BE2C (cell line): ENCODE data around the gene MED31.
"Not testable (repeated sequence)": the region's sequence is repeated elsewhere in the genome, so short reads cannot be mapped to it uniquely, and the experiment has no call there.

ENCODE experiments used
- DNase-seq: peaks from one replicate; pipeline ENCODE4 v3.0.0-alpha.2; 2020
- H3K27me3 ChIP-seq: fragments of 250-450 bp; sonication (Bioruptor Pico); 2 replicates; pipeline ENCODE4 v1.5.1; 2020; ENCODE audit warnings: mild to moderate bottlenecking
- H3K36me3 ChIP-seq: fragments of 250-450 bp; sonication (Bioruptor Pico); 2 replicates; pipeline ENCODE4 v1.5.1; 2020; ENCODE audit warnings: mild to moderate bottlenecking
- H3K4me1 ChIP-seq: fragments of 250-450 bp; sonication (Bioruptor Pico); 2 replicates; pipeline ENCODE4 v1.5.1; 2020
- H3K4me3 ChIP-seq: 2 replicates; pipeline ENCODE4 v1.5.1; 2011; ENCODE audit warnings: low read depth, low read length
- H3K9me3 ChIP-seq: fragments of 250-450 bp; sonication (Bioruptor Pico); 2 replicates; pipeline ENCODE4 v1.5.1; 2020
- CTCF ChIP-seq: IDR thresholded peaks from 2 replicates; pipeline ENCODE4 v1.5.1; 2012; ENCODE audit warnings: mild to moderate bottlenecking, low read depth, low read length

MED31 gene

GRCh38 chr17:6596511-6596910 lies 54.9 kb downstream of the MED31 start:
- Histone ChIP-seq H3K4me1 (no peaks in the 10 kb centered on the region), H3K36me3 (peaks cover 3% of the 10 kb centered on the region; the same call in 1 of the 2 replicates), H3K4me3 (no peak overlapping the region), H3K27me3 (no peaks in the 10 kb centered on the region), H3K9me3 (no peaks in the 10 kb centered on the region)
- no peak for TF ChIP-seq CTCF
- no peak for DNase-seq

- DNase-seq = no peak
- no peak for TF ChIP-seq CTCF
- no peaks in the 10 kb centered on the region for H3K9me3 ChIP-seq
- no peaks in the 10 kb centered on the region for H3K4me1 ChIP-seq
- H3K27me3 ChIP-seq = no peaks in the 10 kb centered on the region
- H3K4me3 ChIP-seq = no peak overlapping the region
- H3K36me3 ChIP-seq = peaks cover 3% of the 10 kb centered on the region; the same call in 1 of the 2 replicates
Observed at GRCh38 chr17:6596081-6596480, 55.3 kb downstream of the MED31 start.

- H3K4me1 ChIP-seq, H3K4me3 ChIP-seq, H3K9me3 ChIP-seq, H3K27me3 ChIP-seq, DNase-seq: not testable (repeated sequence)
- H3K36me3 ChIP-seq = peaks cover 13% of the 10 kb centered on the region
Observed at GRCh38 chr17:6593371-6593770, 58.0 kb downstream of the MED31 start.
